BJ (cell line): ENCODE measurements around the gene GPX6. TPM values are rescaled to one million over a fixed set of nuclear protein-coding genes. Genes with fewer than 3 reads are reported as not detected.

Experiments
- CTCF ChIA-PET: fragments of 350-600 bp; formaldehyde crosslinking; extraction: SDS; loops from one replicate; lab custom pipeline; 2021; ENCODE audit warnings: antibody characterized with exemption, inconsistent platforms; lab: Yijun Ruan, JAX
- POLR2A ChIA-PET: fragments of 300-600 bp; sonication (Branson Sonifier 250); formaldehyde crosslinking; extraction: SDS; loops from one replicate; lab custom pipeline; 2021; ENCODE audit warnings: antibody characterized with exemption; lab: Charles Lee
- DNase-seq: peaks from one replicate; pipeline ENCODE4 v3.0.0-alpha.2; 2011; ENCODE audit warnings: low read depth
- H3K27me3 ChIP-seq: 2 replicates; pipeline ENCODE4 v1.6.0; 2011; ENCODE audit warnings: low read length; ENCODE audit not compliant: control insufficient read depth, insufficient read depth
- H3K36me3 ChIP-seq: 2 replicates; pipeline ENCODE4 v1.5.1; 2011; ENCODE audit warnings: low read length; ENCODE audit not compliant: control insufficient read depth, insufficient read depth
- H3K4me3 ChIP-seq: 2 replicates; pipeline ENCODE4 v1.5.1; 2011; ENCODE audit warnings: low read depth, mild to moderate bottlenecking, control low read depth, low read length
- CTCF ChIP-seq: IDR thresholded peaks from 2 replicates; pipeline ENCODE4 v1.5.1; 2011; ENCODE audit warnings: low read depth, mild to moderate bottlenecking, control low read depth, inconsistent platforms, low read length, moderate library complexity; ENCODE audit not compliant: insufficient read depth
- polyA minus RNA-seq: library from RNA; depleted of rRNA, polyadenylated mRNA; stranded (reverse); fragments of >200 nt; gene quantifications from 2 replicates; pipeline ENCODE4 v1.2.3, GENCODE V29; 2011; rRNA and poly(A)+ RNA removed
- polyA plus RNA-seq: library from polyadenylated mRNA; depleted of rRNA; stranded (reverse); fragments of >200 nt; gene quantifications from 2 replicates; pipeline ENCODE4 v1.2.3, GENCODE V29; 2011; rRNA removed

Gene GPX6, protein sequence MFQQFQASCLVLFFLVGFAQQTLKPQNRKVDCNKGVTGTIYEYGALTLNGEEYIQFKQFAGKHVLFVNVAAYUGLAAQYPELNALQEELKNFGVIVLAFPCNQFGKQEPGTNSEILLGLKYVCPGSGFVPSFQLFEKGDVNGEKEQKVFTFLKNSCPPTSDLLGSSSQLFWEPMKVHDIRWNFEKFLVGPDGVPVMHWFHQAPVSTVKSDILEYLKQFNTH
- polyA plus RNA-seq (not detected in 2 replicates), polyA minus RNA-seq (not detected in 2 replicates)

DNA sequence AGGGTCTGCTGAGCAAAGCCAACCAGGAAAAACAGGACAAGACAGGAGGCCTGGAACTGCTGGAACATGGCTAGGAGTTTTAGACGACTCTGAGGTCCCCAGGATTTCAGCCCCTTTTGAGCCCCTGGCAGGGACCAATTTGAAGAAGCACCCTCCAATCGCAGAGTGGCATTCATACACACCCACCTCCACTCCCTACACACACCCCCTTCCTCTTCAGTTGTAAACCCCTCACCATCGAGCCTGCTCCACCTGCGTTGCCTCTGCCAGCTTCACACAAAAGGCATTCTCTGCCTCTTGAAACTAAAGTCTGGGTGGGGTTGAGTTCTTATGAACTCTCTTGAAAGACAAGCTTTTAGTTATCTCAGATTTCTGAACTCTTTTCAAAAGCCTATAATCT lies at the start of gene GPX6:
GPX6 (minus strand) TSS at position 118 of the 400 bp plus-strand sequence; CDS start at position 68, 50 bp downstream.
- Histone ChIP-seq H3K27me3 (no peaks in the 10 kb centered on the region), H3K36me3 (no peaks in the 10 kb centered on the region), H3K4me3 (no peak within 1 kb of the TSS)
- CTCF ChIA-PET: no interaction called here
- POLR2A ChIA-PET: no interaction called here
- no peak for TF ChIP-seq CTCF
- DNase-seq: no peak

GRCh38 chr6:28563430-28564095 lies 48.0 kb upstream of the GPX6 start:
- ChIA-PET CTCF (interaction anchor here (0.7 kb wide), 1 partner anchor 20 kb away, joined by 3 read pairs; no protein-coding TSS in a partner anchor), POLR2A (no interaction called here)
- H3K27me3 ChIP-seq: no peaks in the 10 kb centered on the region
- no peak overlapping the region for H3K4me3 ChIP-seq
- H3K36me3 ChIP-seq: no peaks in the 10 kb centered on the region
- no peak for TF ChIP-seq CTCF
- DNase-seq: no peak

GRCh38 chr6:28558629-28559028 lies 43.0 kb upstream of the GPX6 start:
- H3K27me3 ChIP-seq: no peaks in the 10 kb centered on the region; the same call in 1 of the 2 replicates
- H3K4me3 ChIP-seq: no peak overlapping the region
- ChIA-PET CTCF (interaction anchor here (1.1 kb wide), 1 partner anchor 25 kb away, joined by 3 read pairs; no protein-coding TSS in a partner anchor), POLR2A (no interaction called here)
- DNase-seq: no peak
- no peak for TF ChIP-seq CTCF
- no peaks in the 10 kb centered on the region for H3K36me3 ChIP-seq

DNA sequence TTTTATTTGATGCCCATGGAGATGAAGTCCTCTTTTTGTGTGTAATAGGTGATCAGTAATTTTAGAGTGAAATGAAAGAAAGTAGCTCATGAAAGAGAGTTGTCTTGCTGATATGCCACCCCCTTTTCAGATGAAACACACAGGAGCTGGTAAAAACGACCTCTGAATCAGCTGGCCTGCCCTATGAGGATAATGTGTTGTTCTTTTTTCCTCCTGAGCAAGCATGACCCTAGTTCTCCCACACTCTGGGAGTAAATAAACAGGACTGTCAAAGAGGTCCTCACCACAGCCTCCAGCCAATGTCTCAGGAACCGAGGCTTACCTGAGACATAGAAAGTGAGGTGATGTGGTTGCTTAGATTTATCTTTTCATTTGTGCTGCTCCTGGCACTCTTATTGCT lies 39.5 kb upstream of the GPX6 start:
- ChIA-PET POLR2A (no interaction called here), CTCF (interaction anchor here (0.5 kb wide), 1 partner anchor 1034 kb away, joined by 3 read pairs; no protein-coding TSS in a partner anchor)
- no peak for TF ChIP-seq CTCF
- no peaks in the 10 kb centered on the region for H3K36me3 ChIP-seq
- H3K4me3 ChIP-seq: no peak overlapping the region
- H3K27me3 ChIP-seq: no peaks in the 10 kb centered on the region; the same call in 1 of the 2 replicates
- DNase-seq: no peak

- TF ChIP-seq CTCF: no peak
- POLR2A ChIA-PET: no interaction called here
- no peak overlapping the region for H3K4me3 ChIP-seq
- DNase-seq: no peak
- CTCF ChIA-PET: interaction anchor here (0.5 kb wide), 1 partner anchor 1035 kb away, joined by 3 read pairs; no protein-coding TSS in a partner anchor
- H3K36me3 ChIP-seq: no peaks in the 10 kb centered on the region
- H3K27me3 ChIP-seq: no peaks in the 10 kb centered on the region; the same call in 1 of the 2 replicates
Observed at GRCh38 chr6:28553986-28554881, 38.6 kb upstream of the GPX6 start.
